Body of pancreas (tissue), 4 donors: ENCODE data around the gene SCRT2. TPM values are rescaled to one million over a fixed set of nuclear protein-coding genes. Genes with fewer than 3 reads are reported as not detected.

Experiments used
- ATAC-seq: fragments of 150-250 bp; one replicate; pipeline ENCODE4 v1.9.1; 2016
- DNase-seq, 4 donors: peaks; one replicate each; pipeline ENCODE4 v3.0.0-alpha.2; 2019
- H3K27ac ChIP-seq, 4 donors: fragments of 200-600 bp; sonication (generic); 1 replicate in 3 of 4; 2 replicates in 1 of 4; pipeline versions ENCODE4 v1.5.1 to v1.6.1; 2016 to 2019; ENCODE audit warnings: mild to moderate bottlenecking in 1 of 4, mixed read lengths in 1 of 4, moderate library complexity in 1 of 4
- H3K27me3 ChIP-seq, 2 donors: fragments of 200-600 bp; sonication (generic); one replicate each; pipeline ENCODE4 v1.6.0; 2016; ENCODE audit warnings: mild to moderate bottlenecking in 1 of 2
- H3K36me3 ChIP-seq, 2 donors: fragments of 200-600 bp; sonication (generic); replicated peaks in 1 of 2; 2 replicates each; pipeline ENCODE4 v1.5.1; 2016; ENCODE audit warnings: low read depth in 2 of 2; ENCODE audit not compliant: insufficient read depth in 1 of 2
- H3K4me1 ChIP-seq: fragments of 200-600 bp; sonication (generic); one replicate; pipeline ENCODE4 v1.6.0; 2016
- H3K4me3 ChIP-seq, 2 donors: fragments of 200-600 bp; sonication (generic); 1 replicate in 1 of 2; 2 replicates in 1 of 2; pipeline ENCODE4 v1.5.1; 2016 to 2019
- H3K9me3 ChIP-seq, 3 donors: fragments of 200-600 bp; sonication (generic); 1 replicate in 2 of 3; 2 replicates in 1 of 3; pipeline ENCODE4 v1.5.1; 2016
- CTCF ChIP-seq, 7 experiments: fragments of 450-650 bp in 4 of 7; fragments of 200-600 bp in 3 of 7; sonication (generic) in 3 of 7; IDR thresholded peaks; one replicate each; pipeline ENCODE4 v1.5.1; 2016 to 2019; ENCODE audit warnings: antibody characterized with exemption in 7 of 7
- POLR2A ChIP-seq, 3 donors: fragments of 450-650 bp; IDR thresholded peaks; one replicate each; pipeline ENCODE4 v1.6.1; 2016; ENCODE audit warnings: antibody characterized with exemption in 3 of 3, mild to moderate bottlenecking in 2 of 3
- WGBS, 2 donors: methylation state at CpG; one replicate each; pipeline ENCODE4 v1.1.5; 2017; 5-methylcytosine and 5-hydroxymethylcytosine counted together
- intact Hi-C: fragments of 100-400 bp; cut with DNase I; formaldehyde crosslinking; loops from one replicate; pipeline ENCODE4 v1.15.1; 2023
- total RNA-seq, 2 donors: library from RNA; depleted of rRNA; stranded (reverse); fragments of >200 nt; gene quantifications; one replicate each; pipeline ENCODE4 v1.1.0, GENCODE V29; 2016

SCRT2 gene
- total RNA-seq, 2 donors from 2014 or later, result under 0.01 TPM; not detected in 1

GRCh38 chr20:711576-711975 is 36.0 kb upstream of the SCRT2 start:
- Histone ChIP-seq H3K9me3 (peaks cover 0 to 4% (median 0%) of the 10 kb centered on the region in 3 donors), H3K27me3 (peaks cover 0 to 5% of the 10 kb centered on the region in 2 donors), H3K27ac (no peak overlapping the region), H3K36me3 (no peaks in the 10 kb centered on the region), H3K4me3 (no peak overlapping the region), H3K4me1 (peaks cover 7% of the 10 kb centered on the region)
- no peak for ATAC-seq
- 49% methylated on average over 2 of the region's 2 CpGs; no CpG with 5 or more reads in 1 of the 2 donors for WGBS, 2 donors
- TF ChIP-seq CTCF (IDR thresholded peaks at IDR 0.05) (no peak), POLR2A (IDR thresholded peaks at IDR 0.05) (no peak)
- intact Hi-C loops, result no loop called here
- DNase-seq, result no peak

GRCh38 chr20:710780-711450 is 35.3 kb upstream of the SCRT2 start:
- H3K27me3 ChIP-seq, result peaks cover 0 to 5% of the 10 kb centered on the region in 2 donors
- intact Hi-C loops, result no loop called here

GRCh38 chr20:709991-710779 is 34.6 kb upstream of the SCRT2 start:
- Histone ChIP-seq H3K27me3 (peaks cover 0 to 5% of the 10 kb centered on the region in 2 donors), H3K27ac (no peak overlapping the region), H3K9me3 (peaks cover 0 to 4% (median 0%) of the 10 kb centered on the region in 3 donors), H3K4me1 (peaks cover 7% of the 10 kb centered on the region), H3K36me3 (no peaks in the 10 kb centered on the region), H3K4me3 (no peak overlapping the region)
- 7 to 12% methylated on average over 22 to 64 of the region's 65 CpGs for WGBS, 2 donors
- DNase-seq (no peak), ATAC-seq (no peak)
- intact Hi-C loops, result no loop called here
- no peak for TF ChIP-seq CTCF (IDR thresholded peaks at IDR 0.05)
- no peak for TF ChIP-seq POLR2A (IDR thresholded peaks at IDR 0.05)

More at GRCh38 chr20:710780-711450, 35.3 kb upstream of the SCRT2 start:
- Histone ChIP-seq H3K4me1 (peaks cover 7% of the 10 kb centered on the region), H3K4me3 (no peak overlapping the region), H3K27ac (no peak overlapping the region), H3K36me3 (no peaks in the 10 kb centered on the region), H3K9me3 (peaks cover 0 to 4% (median 0%) of the 10 kb centered on the region in 3 donors)
- no peak for TF ChIP-seq CTCF (IDR thresholded peaks at IDR 0.05)
- no peak for TF ChIP-seq POLR2A (IDR thresholded peaks at IDR 0.05)
- ATAC-seq (no peak), DNase-seq (no peak)
- WGBS, 2 donors, result 74 to 75% methylated on average over 15 to 19 of the region's 19 CpGs

GRCh38 chr20:709423-709822 is 33.8 kb upstream of the SCRT2 start:
- 11 to 21% methylated on average over 4 to 17 of the region's 20 CpGs for WGBS, 2 donors
- Histone ChIP-seq H3K36me3 (no peaks in the 10 kb centered on the region), H3K27me3 (peaks cover 0 to 5% of the 10 kb centered on the region in 2 donors), H3K9me3 (peaks cover 0 to 4% (median 0%) of the 10 kb centered on the region in 3 donors), H3K4me1 (peaks cover 7% of the 10 kb centered on the region), H3K4me3 (no peak overlapping the region), H3K27ac (no peak overlapping the region)
- TF ChIP-seq CTCF (IDR thresholded peaks at IDR 0.05) (no peak), POLR2A (IDR thresholded peaks at IDR 0.05) (no peak)
- intact Hi-C loops, result no loop called here
- no peak for ATAC-seq
- peak in 3 of 4 donors; percentile 30 to 58 (median 46) for DNase-seq
